CD4-positive, alpha-beta T cell treated with Interleukin-12 subunit alpha and Interleukin-12 subunit beta, for 1 hour (primary cell): Measurements from ENCODE around the gene PPARG.
"Not testable (repeated sequence)": the region's sequence is repeated elsewhere in the genome, so short reads cannot be mapped to it uniquely, and the experiment has no call there.

Experiments used
- DNase-seq: peaks from one replicate; pipeline ENCODE4 v3.0.0-alpha.2; 2020

Gene PPARG

DNA sequence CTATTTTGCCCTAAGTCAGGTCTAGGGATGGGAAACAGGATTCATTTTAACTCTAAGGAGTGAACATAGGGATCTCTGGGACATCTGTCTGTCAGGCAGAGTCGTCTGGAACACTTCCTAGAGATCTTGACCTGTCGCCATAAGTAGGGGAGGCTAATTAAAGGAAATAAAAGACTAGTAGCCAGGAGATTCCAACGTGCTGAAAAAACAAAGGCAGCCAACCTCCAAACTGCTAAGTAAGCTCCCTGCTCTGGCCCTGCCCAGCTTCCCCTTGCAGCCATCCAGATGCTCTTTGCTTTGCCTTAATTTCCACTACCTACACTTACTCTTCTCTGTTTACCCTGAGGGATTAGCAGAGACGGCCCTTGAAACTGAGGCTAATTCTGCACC lies 177.0 kb downstream of the PPARG start:
- DNase-seq = no peak

DNA sequence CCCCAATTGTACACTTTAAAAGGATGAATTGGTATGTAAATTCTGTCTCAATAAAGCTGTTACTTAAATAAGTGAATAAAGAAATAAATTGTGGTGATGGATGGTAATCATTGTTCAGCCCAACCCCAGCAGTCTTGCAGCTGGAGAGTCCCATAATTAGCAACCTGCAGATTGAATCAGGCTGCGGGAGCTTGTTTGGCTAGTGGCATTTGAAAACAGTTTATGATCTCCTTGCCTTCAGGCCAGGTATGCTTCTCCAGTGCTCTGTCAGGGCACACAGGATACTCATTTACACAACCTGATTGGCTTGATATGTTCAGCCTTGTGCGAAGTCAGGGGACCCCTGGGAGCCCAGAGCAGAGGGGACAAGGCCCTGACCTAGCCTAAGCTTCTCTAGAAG lies 178.9 kb downstream of the PPARG start:
- DNase-seq = no peak

DNA sequence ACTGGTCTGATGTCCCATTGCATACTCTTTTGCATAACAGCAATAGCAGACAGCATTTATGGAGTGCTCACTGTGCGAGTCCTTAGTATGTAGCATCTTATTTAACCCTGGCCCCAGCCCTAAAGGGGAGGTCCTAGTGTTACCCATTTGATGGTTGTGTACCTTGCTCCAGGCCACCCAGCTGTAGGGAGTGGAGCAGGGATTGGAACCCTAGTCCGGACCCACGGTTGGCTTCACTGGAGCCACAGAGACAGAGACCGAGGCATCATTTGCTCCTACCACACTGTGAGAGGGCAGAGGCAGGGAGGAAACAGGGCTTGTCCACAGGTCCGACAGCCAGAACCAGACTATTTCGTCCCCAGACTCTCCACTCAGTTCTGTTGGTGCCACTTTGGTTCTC lies 179.4 kb downstream of the PPARG start:
- no peak for DNase-seq

DNA sequence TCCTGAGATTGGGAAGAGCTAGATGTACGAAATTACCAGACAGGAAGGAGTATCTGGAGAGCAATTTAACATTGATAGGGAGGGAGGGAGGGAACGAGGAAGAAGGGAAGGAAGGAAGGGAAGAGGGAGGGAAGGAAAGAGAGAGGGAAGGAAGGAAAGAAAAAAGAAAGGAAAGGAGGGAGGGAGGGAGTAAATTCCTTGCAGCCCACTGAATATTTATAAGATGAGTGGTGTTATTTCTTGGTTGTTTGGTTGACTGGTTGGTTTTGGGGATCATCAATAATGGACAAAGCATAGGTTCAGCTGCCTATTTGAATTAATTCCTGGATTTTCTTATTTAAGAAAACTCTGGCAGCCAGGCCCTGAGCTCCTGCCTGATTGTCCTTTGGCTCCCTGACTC lies 179.9 kb downstream of the PPARG start:
- DNase-seq = no peak

DNA sequence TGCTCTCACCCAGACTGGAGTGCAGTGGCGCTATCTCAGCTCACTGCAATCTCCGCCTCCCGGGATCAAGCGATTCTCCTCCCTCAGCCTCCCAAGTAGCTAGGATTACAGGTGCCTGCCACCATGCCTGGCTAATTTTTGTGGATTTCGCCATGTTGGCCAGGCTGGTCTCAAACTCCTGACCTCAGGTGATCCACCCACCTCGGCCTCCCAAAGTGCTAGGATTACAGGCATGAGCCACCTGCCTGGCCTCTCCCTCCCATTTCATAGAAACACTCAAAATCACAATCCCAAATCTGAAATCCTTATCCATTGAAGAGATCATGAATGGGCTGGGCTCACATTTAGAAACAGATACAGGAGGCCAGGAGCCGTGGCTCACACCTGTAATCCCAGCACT lies 180.4 kb downstream of the PPARG start:
- DNase-seq = not testable (repeated sequence)

DNA sequence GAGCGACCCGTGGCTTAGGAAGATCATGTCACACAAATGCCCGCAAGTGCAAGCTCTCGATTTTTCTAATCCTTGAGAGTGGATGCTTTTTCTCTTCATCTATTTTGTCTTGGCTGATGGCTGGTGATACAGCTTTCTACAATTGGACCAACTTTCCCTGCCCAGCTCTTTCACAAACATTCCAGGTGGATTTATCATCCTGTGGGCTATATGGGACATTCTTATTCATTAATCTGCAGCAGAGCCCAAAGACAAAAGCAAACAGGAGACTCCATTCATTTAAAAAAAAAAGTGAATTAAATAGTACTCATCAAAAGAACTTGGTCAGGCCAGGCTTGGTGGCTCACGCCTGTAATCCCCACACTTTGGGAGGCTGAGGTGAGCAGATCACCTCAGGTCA lies 181.2 kb downstream of the PPARG start:
- DNase-seq = no peak

DNA sequence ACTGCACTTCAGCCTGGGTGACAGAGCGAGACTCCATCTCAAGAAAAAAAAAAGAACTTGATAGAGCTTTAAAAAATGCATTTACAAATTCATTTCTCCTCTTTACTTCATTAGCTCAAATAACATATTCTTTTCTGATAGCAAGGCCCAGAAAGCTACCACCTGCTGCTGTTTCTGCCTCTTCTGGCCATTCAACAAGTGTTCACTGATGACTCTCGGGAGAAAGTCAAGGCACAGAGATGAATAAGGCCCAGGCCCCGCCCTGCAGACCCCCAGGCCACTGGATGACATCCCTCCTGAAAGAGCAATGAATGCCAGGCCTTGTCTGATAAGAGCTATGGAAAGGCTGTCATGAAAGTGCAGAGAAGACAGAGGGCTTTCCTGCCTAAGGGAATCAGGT lies 181.8 kb downstream of the PPARG start:
- no peak for DNase-seq

DNA sequence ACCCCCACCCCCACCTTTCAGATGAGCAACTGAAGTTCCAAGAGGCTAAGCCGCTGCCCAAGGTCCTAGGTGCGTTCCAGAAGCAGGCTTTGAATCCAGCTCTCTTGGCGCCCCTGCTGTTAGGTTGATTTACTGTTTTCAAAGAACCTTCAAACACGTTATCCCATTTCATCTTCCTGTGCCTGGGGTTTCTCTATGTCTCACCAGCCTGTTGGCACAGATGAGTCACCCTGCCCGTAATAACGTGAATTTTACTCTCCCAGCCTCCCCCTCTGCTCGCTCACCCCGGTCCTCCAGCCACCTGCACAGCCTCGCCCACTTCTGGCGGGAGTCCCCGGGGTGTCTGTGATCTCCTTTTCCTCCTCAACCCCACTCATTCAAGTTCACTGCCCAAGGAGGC lies 182.4 kb downstream of the PPARG start:
- DNase-seq = no peak

DNA sequence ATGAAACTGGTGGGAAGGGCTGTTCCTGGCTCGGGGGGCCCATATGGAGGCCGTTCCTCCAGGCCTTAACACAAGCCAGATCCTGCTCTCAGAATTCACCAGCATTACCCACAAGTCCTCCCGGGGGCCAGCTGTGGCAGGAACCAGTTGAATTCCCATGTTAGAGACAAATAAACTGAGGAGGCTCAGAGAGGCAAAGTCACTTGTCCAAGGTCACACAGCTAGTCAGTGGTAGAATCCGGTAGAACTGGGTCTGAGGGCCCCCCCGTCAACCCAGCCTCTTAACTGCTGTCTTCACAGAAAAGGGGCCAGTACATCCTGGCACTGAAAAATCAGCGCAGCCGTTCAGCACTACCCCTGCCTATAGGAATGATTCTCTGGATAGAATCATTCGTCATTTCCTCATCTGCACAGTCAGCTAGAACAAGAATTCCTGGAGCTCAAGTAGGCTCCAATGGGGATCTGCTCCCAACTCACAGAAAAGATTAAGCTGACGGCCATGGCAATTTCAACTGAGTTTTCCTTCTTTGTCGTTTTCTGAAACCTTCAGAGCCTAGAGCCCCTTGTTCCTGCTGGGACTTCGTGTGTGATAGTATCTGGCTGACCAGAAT lies 183.2 kb downstream of the PPARG start:
- DNase-seq = no peak

DNA sequence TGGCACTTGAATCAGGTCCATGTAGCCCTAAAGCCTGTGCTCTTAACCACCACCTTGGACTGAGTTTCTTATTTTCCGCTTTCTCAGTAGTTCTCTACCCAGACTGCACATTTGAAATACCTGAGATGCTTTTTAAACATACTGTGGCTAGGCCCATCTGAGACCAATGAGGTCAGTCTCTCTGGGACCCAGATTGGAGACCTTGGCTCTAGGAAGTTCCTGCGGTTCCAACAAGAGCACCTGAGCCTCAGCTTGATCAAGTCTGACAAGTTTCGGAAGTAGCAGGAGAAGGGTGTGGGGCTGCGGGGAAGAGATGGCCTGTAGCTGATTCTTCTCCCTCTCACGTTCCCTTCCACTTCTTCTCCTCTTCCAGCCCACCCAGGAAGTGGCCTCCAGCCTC lies 183.9 kb downstream of the PPARG start:
- DNase-seq = no peak

DNA sequence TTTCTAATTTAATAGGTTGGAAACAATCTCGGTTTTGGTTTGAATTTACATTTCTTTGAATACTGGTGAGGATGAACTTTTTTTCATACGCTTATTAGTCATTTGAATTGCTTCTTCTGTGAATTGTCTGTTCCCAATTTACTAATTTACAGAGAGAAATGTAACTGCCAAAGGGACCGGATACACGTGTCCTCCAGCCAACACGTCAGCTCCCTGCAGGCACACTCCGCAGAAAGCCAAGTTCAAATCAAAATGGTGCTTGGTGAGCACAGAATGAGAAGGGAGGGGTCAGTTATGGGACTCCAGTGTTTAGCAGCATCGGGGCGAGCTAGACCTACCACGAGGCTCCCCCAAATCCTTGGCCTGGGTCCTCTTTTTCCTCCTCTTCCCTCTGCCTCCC lies 184.6 kb downstream of the PPARG start:
- no peak for DNase-seq

DNA sequence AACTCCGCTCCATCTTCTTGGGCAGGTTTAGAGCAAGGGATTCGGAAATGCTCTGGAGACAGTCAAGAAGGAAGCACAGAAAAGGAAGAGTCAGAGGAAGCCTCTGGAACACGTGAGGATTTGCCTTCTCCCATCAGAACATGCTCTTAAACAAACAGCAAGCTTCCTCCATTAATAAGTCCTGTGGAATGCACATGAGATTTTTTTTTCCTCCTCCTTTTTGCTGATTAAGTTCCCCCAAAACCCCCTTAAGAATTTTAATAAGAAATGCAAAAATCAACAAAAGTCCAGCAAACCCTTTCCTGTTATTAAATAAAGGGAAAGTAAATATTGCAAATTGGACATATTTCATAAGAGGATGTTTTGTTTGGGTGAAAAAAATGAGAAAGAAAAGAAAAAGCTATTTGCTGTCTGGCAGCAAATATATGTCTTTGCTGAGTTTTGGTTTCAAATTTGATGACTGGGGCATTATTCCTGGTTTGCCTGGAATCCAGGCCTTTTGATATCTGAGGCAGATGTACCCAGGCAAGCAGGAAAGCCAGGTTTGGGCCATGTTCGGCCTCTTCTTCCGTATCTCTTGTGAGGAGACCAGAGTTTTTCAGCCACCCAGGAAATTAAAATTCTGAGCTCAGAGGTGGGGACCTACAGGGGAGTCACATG lies 187.5 kb downstream of the PPARG start:
- DNase-seq = no peak

DNA sequence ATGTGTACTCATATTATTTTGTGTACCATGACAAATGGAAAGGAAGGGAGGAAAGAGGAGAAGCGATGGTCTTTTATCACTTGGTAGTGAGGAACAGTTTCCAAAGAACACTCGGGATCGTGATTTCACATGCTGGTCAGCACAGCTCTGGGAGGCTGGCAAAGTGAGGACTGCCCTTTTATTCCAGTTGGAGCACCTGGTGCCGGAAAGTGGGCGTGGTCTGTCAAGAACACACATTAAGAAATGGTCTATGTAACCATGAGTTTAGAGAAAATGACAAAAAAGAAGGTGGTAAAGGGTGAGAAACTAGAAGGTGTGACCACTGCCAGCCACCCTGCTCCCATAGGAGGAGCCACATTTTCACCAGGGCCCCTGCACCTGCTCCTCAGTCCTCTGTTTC lies 188.4 kb downstream of the PPARG start:
- no peak for DNase-seq

DNA sequence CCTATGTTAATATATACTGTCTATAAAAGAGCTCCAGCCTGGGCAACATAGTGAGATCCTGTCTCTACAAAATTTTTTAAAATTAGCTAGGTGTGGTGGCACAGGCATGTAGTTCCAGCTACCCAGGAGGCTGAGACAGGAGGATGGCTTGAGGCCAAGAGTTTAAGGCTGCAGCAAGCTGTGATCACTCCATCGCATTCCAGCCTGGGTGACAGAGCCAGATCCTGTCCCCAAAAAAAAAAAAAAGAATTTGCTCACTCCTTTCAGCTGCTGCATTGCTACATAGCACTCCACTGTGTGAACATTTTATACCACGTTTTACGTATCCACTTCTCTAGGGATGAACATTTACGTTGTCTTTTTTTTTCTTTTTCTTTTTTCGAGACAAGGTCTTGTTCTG lies 189.5 kb downstream of the PPARG start:
- DNase-seq = no peak

DNA sequence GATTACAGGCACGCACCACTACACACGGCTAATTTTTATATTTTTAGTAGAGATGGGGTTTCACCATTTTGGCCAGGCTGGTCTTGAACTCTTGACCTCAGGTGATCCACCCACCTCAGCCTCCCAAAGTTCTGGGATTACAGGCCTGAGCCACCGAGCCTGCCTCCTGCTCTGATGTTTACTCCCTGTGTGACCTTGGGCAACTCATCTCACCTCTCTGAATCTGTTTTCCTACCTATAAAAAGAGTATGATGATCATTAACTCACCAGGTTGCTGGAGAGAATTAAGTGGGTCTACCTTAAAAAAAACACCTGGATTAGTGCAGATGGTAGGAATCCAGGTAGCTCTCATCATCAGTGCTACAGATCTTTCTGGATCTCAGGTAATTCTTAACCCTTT lies 190.3 kb downstream of the PPARG start:
- not testable (repeated sequence) for DNase-seq

DNA sequence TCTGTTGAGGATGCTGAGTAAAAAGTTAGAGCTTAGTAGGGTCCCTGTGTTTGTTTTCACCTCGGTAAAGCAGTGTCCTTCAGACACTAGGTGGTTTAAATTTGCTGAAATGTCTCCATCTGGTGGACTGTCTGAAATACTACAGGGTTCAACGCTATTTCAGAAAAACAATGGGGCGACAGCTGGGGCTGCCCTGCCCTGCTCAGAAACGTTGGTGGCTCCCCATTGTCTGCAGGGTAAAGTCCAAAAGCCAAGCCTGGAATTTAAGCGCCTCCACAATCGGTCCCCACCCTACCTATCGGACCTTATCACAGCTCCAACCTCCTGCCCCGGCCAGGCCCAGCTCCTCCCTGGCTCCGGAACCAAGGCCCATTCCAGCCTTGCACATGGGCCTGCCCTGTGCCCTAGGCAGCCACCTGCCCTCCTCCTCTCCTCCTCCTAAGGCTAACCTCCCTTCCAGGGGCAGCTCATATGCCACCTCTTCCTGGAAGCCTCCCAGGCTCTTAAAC lies 191.1 kb downstream of the PPARG start:
- peak; percentile 67 for DNase-seq

DNA sequence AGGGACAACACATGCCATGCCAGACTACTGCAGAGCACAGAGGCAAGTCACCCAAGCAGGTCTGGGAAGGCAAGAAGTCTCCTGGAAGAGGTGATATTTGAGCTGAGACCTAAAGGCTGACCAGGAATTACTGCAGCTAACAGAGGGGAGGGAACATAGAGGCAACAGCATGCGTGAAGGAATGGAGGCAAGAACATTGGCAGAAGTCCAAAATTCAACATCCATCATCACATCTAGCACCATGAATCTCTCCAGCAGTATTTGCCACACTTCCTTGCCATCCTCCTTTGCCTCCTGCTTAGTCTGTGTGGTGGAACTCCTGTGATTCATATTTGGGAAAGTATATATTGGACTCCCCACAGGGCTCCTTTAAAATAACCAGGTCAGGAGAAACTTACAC lies 194.5 kb downstream of the PPARG start:
- DNase-seq = no peak

DNA sequence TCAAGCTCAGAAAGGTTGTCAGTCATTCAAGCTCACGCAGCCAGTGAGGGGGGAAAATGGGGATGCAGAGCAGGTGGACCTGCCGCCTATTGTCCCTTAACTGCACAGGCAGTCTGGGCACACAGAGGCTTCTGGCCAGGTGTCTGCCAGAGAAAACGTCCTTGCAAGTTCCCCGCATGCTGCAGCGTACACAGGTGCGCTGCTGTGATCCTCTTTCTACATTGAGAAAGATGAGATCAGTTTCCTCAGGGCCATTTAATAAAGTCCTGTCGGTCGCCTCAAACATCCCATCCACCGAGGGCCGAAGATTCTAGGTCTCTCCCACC lies 195.0 kb downstream of the PPARG start:
- no peak for DNase-seq
